ENCODE results near the gene PGGT1B.

PGGT1B gene

GRCh38 chr5:115179394-115180164 lies 83.1 kb downstream of the PGGT1B start:
- peak; percentile 28 for DNase-seq (ENCODE audit: low spot score)

- DNase-seq (ENCODE audit: low spot score), result no peak
Measured at GRCh38 chr5:115179030-115179393, 83.7 kb downstream of the PGGT1B start.

- peak; percentile 53 for DNase-seq (ENCODE audit: low spot score)
Measured at GRCh38 chr5:115170929-115171510, 91.7 kb downstream of the PGGT1B start.

- DNase-seq (ENCODE audit: low spot score), result no peak
Measured at GRCh38 chr5:115170134-115170928, 92.3 kb downstream of the PGGT1B start.

- DNase-seq (ENCODE audit: low spot score), result peak; percentile 97
Measured at GRCh38 chr5:115169487-115170133, 93.1 kb downstream of the PGGT1B start, which contains the start of gene TRIM36. TSS of gene TRIM36 (minus strand) at chr5:115169908. CDS start at chr5:115169634, 274 bp downstream.

- DNase-seq (ENCODE audit: low spot score), result peak; percentile 53
Measured at GRCh38 chr5:115168829-115169486, 93.7 kb downstream of the PGGT1B start.

GRCh38 chr5:115166744-115167393 lies 95.8 kb downstream of the PGGT1B start:
- no peak for DNase-seq (ENCODE audit: low spot score)

- no peak for DNase-seq (ENCODE audit: low spot score)
Measured at GRCh38 chr5:115165790-115166189, 96.9 kb downstream of the PGGT1B start.

- DNase-seq (ENCODE audit: low spot score), result no peak
Measured at GRCh38 chr5:115160975-115161475, 101.7 kb downstream of the PGGT1B start.

Data from D341Med (cell line).